OCI-LY3 (cell line): ENCODE measurements around the gene KCTD8.

Source experiments
- H2AFZ ChIP-seq: fragments of 200-600, 300-600 bp; shearing (Covaris generic); 2 replicates; pipeline ENCODE4 v1.6.0; 2014; ENCODE audit warnings: antibody characterized with exemption, low read depth, low read length
- H3K27ac ChIP-seq: fragments of 200-600, 300-600 bp; sonication (generic); 2 replicates; pipeline ENCODE4 v1.5.1; 2014; ENCODE audit warnings: mild to moderate bottlenecking, low read length, moderate library complexity, mixed read lengths
- H3K27me3 ChIP-seq: fragments of 200-600, 300-600 bp; sonication (generic); 2 replicates; pipeline ENCODE4 v1.6.1; 2014; ENCODE audit warnings: low read depth, low read length, mixed read lengths
- H3K36me3 ChIP-seq: fragments of 200-600, 300-600 bp; sonication (generic); replicated peaks from 2 replicates; pipeline ENCODE3; 2014; ENCODE audit warnings: low read depth, low read length, mixed read lengths
- H3K4me1 ChIP-seq: fragments of 300-600, 200-600 bp; sonication (generic); 2 replicates; pipeline ENCODE4 v1.6.1; 2014; ENCODE audit warnings: low read length, mixed read lengths
- H3K4me2 ChIP-seq: fragments of 200-600, 300-600 bp; sonication (generic); 2 replicates; pipeline ENCODE4 v1.6.1; 2014; ENCODE audit warnings: low read length, mixed read lengths
- H3K4me3 ChIP-seq: fragments of 300-600, 200-600 bp; sonication (generic); 2 replicates; pipeline ENCODE4 v1.5.1; 2014; ENCODE audit warnings: antibody characterized with exemption, mild to moderate bottlenecking, low read length, moderate library complexity
- H3K79me2 ChIP-seq: fragments of 300-600, 200-600 bp; shearing (Covaris generic); 2 replicates; pipeline ENCODE4 v1.6.1; 2014; ENCODE audit warnings: mild to moderate bottlenecking, low read length, mixed read lengths
- H3K9ac ChIP-seq: fragments of 300-600, 200-600 bp; shearing (Covaris generic); 2 replicates; pipeline ENCODE4 v1.6.0; 2014; ENCODE audit warnings: mild to moderate bottlenecking, low read length, moderate library complexity
- H3K9me3 ChIP-seq: fragments of 200-600, 300-600 bp; shearing (Covaris generic); 2 replicates; pipeline ENCODE4 v1.6.1; 2014; ENCODE audit warnings: low read length, mixed read lengths; ENCODE audit not compliant: insufficient read depth
- H4K20me1 ChIP-seq: fragments of 200-600, 300-600 bp; sonication (generic); 2 replicates; pipeline ENCODE4 v1.6.1; 2016; ENCODE audit warnings: low read length, mixed read lengths; ENCODE audit not compliant: insufficient read depth
- CTCF ChIP-seq: fragments of 200-600, 300-600 bp; sonication (generic); IDR thresholded peaks from 2 replicates; pipeline ENCODE4 v1.5.1; 2014; ENCODE audit warnings: antibody characterized with exemption, low read length, low read depth
- EZH2phosphoT487 ChIP-seq: fragments of 200-600 bp; shearing (Covaris generic); IDR thresholded peaks from 2 replicates; pipeline ENCODE4 v1.6.1; 2018; ENCODE audit warnings: antibody characterized with exemption, mixed run types, low read depth

The KCTD8 gene

GRCh38 chr4:44422912-44423311 is 25.7 kb downstream of the KCTD8 start:
- Histone ChIP-seq H3K27ac (no peak overlapping the region), H2AFZ (no peak overlapping the region)

GRCh38 chr4:44421330-44422065 is 27.1 kb downstream of the KCTD8 start:
- Histone ChIP-seq H4K20me1 (no peaks in the 10 kb centered on the region), H3K9ac (no peak overlapping the region), H3K27ac (no peak overlapping the region), H3K4me2 (no peak overlapping the region), H3K36me3 (no peaks in the 10 kb centered on the region), H2AFZ (no peak overlapping the region), H3K27me3 (no peaks in the 10 kb centered on the region), H3K79me2 (no peaks in the 10 kb centered on the region), H3K4me1 (no peaks in the 10 kb centered on the region), H3K4me3 (no peak overlapping the region), H3K9me3 (no peaks in the 10 kb centered on the region)
- TF ChIP-seq CTCF, result no peak
- TF ChIP-seq EZH2phosphoT487, result no peak

More at GRCh38 chr4:44422912-44423311, 25.7 kb downstream of the KCTD8 start:
- H3K4me2 ChIP-seq, result no peak overlapping the region
- H3K27me3 ChIP-seq, result no peaks in the 10 kb centered on the region
- no peaks in the 10 kb centered on the region for H3K36me3 ChIP-seq
- H3K9me3 ChIP-seq, result no peaks in the 10 kb centered on the region
- H3K9ac ChIP-seq, result no peak overlapping the region
- TF ChIP-seq CTCF (no peak), EZH2phosphoT487 (no peak)
- no peak overlapping the region for H3K4me3 ChIP-seq
- H3K79me2 ChIP-seq, result no peaks in the 10 kb centered on the region
- no peaks in the 10 kb centered on the region for H4K20me1 ChIP-seq
- H3K4me1 ChIP-seq, result no peaks in the 10 kb centered on the region

- H3K27me3 ChIP-seq, result no peaks in the 10 kb centered on the region
- no peaks in the 10 kb centered on the region for H3K36me3 ChIP-seq
- H3K27ac ChIP-seq, result no peak overlapping the region
- H3K79me2 ChIP-seq, result no peaks in the 10 kb centered on the region
- no peak overlapping the region for H3K4me2 ChIP-seq
- H4K20me1 ChIP-seq, result no peaks in the 10 kb centered on the region
- H2AFZ ChIP-seq, result no peak overlapping the region
- TF ChIP-seq CTCF (no peak), EZH2phosphoT487 (no peak)
- H3K9ac ChIP-seq, result no peak overlapping the region
- H3K9me3 ChIP-seq, result no peaks in the 10 kb centered on the region
- no peaks in the 10 kb centered on the region for H3K4me1 ChIP-seq
- no peak overlapping the region for H3K4me3 ChIP-seq
Observed at GRCh38 chr4:44415251-44415650, 33.4 kb downstream of the KCTD8 start.

- Histone ChIP-seq H2AFZ (no peak overlapping the region), H3K79me2 (no peaks in the 10 kb centered on the region), H3K4me3 (no peak overlapping the region), H3K27ac (peak overlapping the region; percentile 85), H3K27me3 (no peaks in the 10 kb centered on the region), H4K20me1 (no peaks in the 10 kb centered on the region), H3K4me2 (peak overlapping the region; percentile 17), H3K36me3 (peaks cover 6% of the 10 kb centered on the region), H3K4me1 (peaks cover 34% of the 10 kb centered on the region), H3K9me3 (peaks cover 4% of the 10 kb centered on the region; the same call in 1 of the 2 replicates), H3K9ac (no peak overlapping the region)
- TF ChIP-seq CTCF (no peak), EZH2phosphoT487 (no peak)
Observed at GRCh38 chr4:44368413-44369167, 80.0 kb downstream of the KCTD8 start.
